IMR-90 (cell line): Measurements from ENCODE around the gene MIPEP. TPM values are rescaled to one million over a fixed set of nuclear protein-coding genes. Genes with fewer than 3 reads are reported as not detected.

Source experiments
- ATAC-seq: fragments of 200-7000 bp; cut with Tn5 transposase; 2 replicates; pipeline ENCODE4 v1.9.1; 2020; ENCODE audit warnings: low read depth, mild to moderate bottlenecking, moderate library complexity
- BruUV-seq: library from RNA; stranded (reverse); fragments of 400-500 nt; replicated peaks from 2 replicates; lab custom pipeline; 2021; lab: Mats Ljungman, UMichigan
- CTCF ChIA-PET: fragments of 300-600 bp; formaldehyde crosslinking; extraction: SDS; loops from one replicate; lab custom pipeline; 2021; ENCODE audit warnings: antibody characterized with exemption; lab: Yijun Ruan, JAX
- POLR2A ChIA-PET: fragments of 300-600 bp; sonication (Branson Sonifier 250); formaldehyde crosslinking; loops from one replicate; lab custom pipeline; 2022; ENCODE audit warnings: antibody characterized with exemption; ENCODE audit not compliant: unreplicated experiment; lab: Charles Lee
- DNase-seq: peaks from one replicate; pipeline ENCODE4 v3.0.0; 2013
- H2AFZ ChIP-seq: replicated peaks from 2 replicates; pipeline ENCODE3; 2013; ENCODE audit warnings: low read length, mild to moderate bottlenecking; ENCODE audit not compliant: poor library complexity
- H2AK5ac ChIP-seq: 2 replicates; pipeline ENCODE4 v1.6.1; 2013; ENCODE audit warnings: low read depth, low read length, inconsistent platforms
- H2AK9ac ChIP-seq: replicated peaks from 2 replicates; pipeline ENCODE3; 2013; ENCODE audit warnings: mild to moderate bottlenecking, low read depth, low read length, moderate library complexity; ENCODE audit not compliant: poor library complexity
- H2BK120ac ChIP-seq: 2 replicates; pipeline ENCODE4 v1.6.1; 2013; ENCODE audit warnings: low read depth, low read length, inconsistent platforms
- H2BK15ac ChIP-seq: 3 replicates; pipeline ENCODE4 v1.6.1; 2013; ENCODE audit warnings: low read depth, low read length, inconsistent platforms
- H2BK20ac ChIP-seq: 2 replicates; pipeline ENCODE4 v1.6.1; 2013; ENCODE audit warnings: low read depth, mild to moderate bottlenecking, inconsistent platforms, low read length, moderate library complexity
- H2BK5ac ChIP-seq: 2 replicates; pipeline ENCODE4 v1.6.1; 2013; ENCODE audit warnings: mild to moderate bottlenecking, low read depth, low read length, inconsistent platforms; ENCODE audit not compliant: poor library complexity, severe bottlenecking
- H3K14ac ChIP-seq: replicated peaks from 2 replicates; pipeline ENCODE4 v1.6.1; 2013; ENCODE audit warnings: low read depth, low read length, inconsistent platforms
- H3K18ac ChIP-seq: 2 replicates; pipeline ENCODE4 v1.6.1; 2013; ENCODE audit warnings: low read depth, low read length, control low read depth
- H3K23ac ChIP-seq: 2 replicates; pipeline ENCODE4 v1.6.1; 2013; ENCODE audit warnings: low read depth, low read length, inconsistent platforms
- H3K27ac ChIP-seq: 2 replicates; pipeline ENCODE4 v1.5.1; 2013; ENCODE audit warnings: mild to moderate bottlenecking, control low read depth, low read length; ENCODE audit not compliant: insufficient read depth
- H3K27me3 ChIP-seq: 2 replicates; pipeline ENCODE4 v1.6.1; 2013; ENCODE audit warnings: low read length; ENCODE audit not compliant: control insufficient read depth, insufficient read depth
- H3K36me3 ChIP-seq: 2 replicates; pipeline ENCODE4 v1.6.1; 2013; ENCODE audit warnings: low read length, mixed read lengths; ENCODE audit not compliant: control insufficient read depth, insufficient read depth
- H3K4ac ChIP-seq: 2 replicates; pipeline ENCODE4 v1.6.1; 2013; ENCODE audit warnings: low read depth, low read length, inconsistent platforms
- H3K4me1 ChIP-seq: 2 replicates; pipeline ENCODE4 v1.6.1; 2013; ENCODE audit warnings: low read length, mixed read lengths; ENCODE audit not compliant: control insufficient read depth, insufficient read depth
- H3K4me2 ChIP-seq: 2 replicates; pipeline ENCODE4 v1.6.1; 2013; ENCODE audit warnings: low read depth, mild to moderate bottlenecking, control low read depth, low read length, moderate library complexity
- H3K4me3 ChIP-seq: 2 replicates; pipeline ENCODE4 v1.5.1; 2013; ENCODE audit warnings: low read depth, mild to moderate bottlenecking, control low read depth, low read length, moderate library complexity; ENCODE audit not compliant: insufficient read depth
- H3K56ac ChIP-seq: 2 replicates; pipeline ENCODE4 v1.6.1; 2013; ENCODE audit warnings: low read length, inconsistent platforms; ENCODE audit not compliant: insufficient read depth; ENCODE audit errors: extremely low read depth
- H3K79me1 ChIP-seq, 2 experiments: 2 replicates each; pipeline ENCODE4 v1.6.1; 2013; ENCODE audit warnings: low read length in 2 of 2, inconsistent platforms in 1 of 2, low read depth in 1 of 2
- H3K9ac ChIP-seq: 2 replicates; pipeline ENCODE4 v1.6.1; 2013; ENCODE audit warnings: low read depth, low read length, control low read depth
- H3K9me1 ChIP-seq: 2 replicates; pipeline ENCODE4 v1.6.1; 2013; ENCODE audit warnings: low read length, inconsistent platforms; ENCODE audit not compliant: insufficient read depth
- H3K9me3 ChIP-seq: 2 replicates; pipeline ENCODE4 v1.6.1; 2013; ENCODE audit warnings: low read length; ENCODE audit not compliant: control insufficient read depth, insufficient read depth
- H4K20me1 ChIP-seq: 2 replicates; pipeline ENCODE4 v1.6.1; 2013; ENCODE audit warnings: low read length, inconsistent platforms; ENCODE audit not compliant: insufficient read depth
- H4K5ac ChIP-seq: 2 replicates; pipeline ENCODE4 v1.6.1; 2013; ENCODE audit warnings: mild to moderate bottlenecking, low read depth, low read length, control low read depth
- H4K8ac ChIP-seq, 2 experiments: 2 replicates each; pipeline ENCODE4 v1.6.1; 2013; ENCODE audit warnings: low read depth in 2 of 2, low read length in 2 of 2, control low read depth in 1 of 2, inconsistent platforms in 1 of 2
- H4K91ac ChIP-seq: 2 replicates; pipeline ENCODE4 v1.6.1; 2013; ENCODE audit warnings: low read depth, low read length, inconsistent platforms; ENCODE audit not compliant: insufficient read depth
- ELK1 ChIP-seq: fragments of 150-350 bp; IDR thresholded peaks from 2 replicates; pipeline ENCODE4 v1.6.1; 2016; ENCODE audit warnings: low read depth, mild to moderate bottlenecking, low read length, moderate library complexity, borderline replicate concordance
- FOS ChIP-seq: fragments of 150-350 bp; IDR thresholded peaks from 2 replicates; pipeline ENCODE4 v1.6.1; 2016; ENCODE audit warnings: low read depth, low read length
- RAD21 ChIP-seq: IDR thresholded peaks from 2 replicates; pipeline ENCODE4 v1.6.1; 2012; ENCODE audit warnings: low read length, improper control_type of control experiment
- RFX5 ChIP-seq: IDR thresholded peaks from 2 replicates; pipeline ENCODE4 v1.8.0; 2012; ENCODE audit warnings: low read depth, mild to moderate bottlenecking, low read length, moderate library complexity
- SMC3 ChIP-seq: fragments of 150-350 bp; IDR thresholded peaks from 2 replicates; pipeline ENCODE4 v1.6.1; 2016; ENCODE audit warnings: low read depth, mild to moderate bottlenecking, antibody characterized with exemption, low read length, moderate library complexity
- WGBS, 2 experiments: methylation state at CpG; one replicate each; pipeline versions ENCODE4 v1.1.5 to v1.1.7; 2013; ENCODE audit warnings: missing lambda C conversion rate in 2 of 2; ENCODE audit not compliant: insufficient read length in 1 of 2; ENCODE audit errors: extremely low coverage in 2 of 2; 5-methylcytosine and 5-hydroxymethylcytosine counted together
- dilution Hi-C: fragments of 300-500 bp; cut with HindIII; formaldehyde crosslinking; loops from one replicate; pipeline ENCODE4 v1.14.3; 2018; ENCODE audit warnings: low sequenced_read_pairs; ENCODE audit not compliant: unreplicated experiment
- in situ Hi-C: fragments of 300-500 bp; cut with MboI; formaldehyde crosslinking; loops from 3 replicates; pipeline ENCODE4 v1.14.3; 2019; ENCODE audit warnings: low sequenced_read_pairs, inconsistent platforms, mixed read lengths
- intact Hi-C: fragments of 100-400 bp; cut with micrococcal nuclease; formaldehyde crosslinking; loops from 2 replicates; pipeline ENCODE4 v1.10.0; 2022
- polyA plus RNA-seq, 3 experiments: library from polyadenylated mRNA; depleted of rRNA; stranded (reverse); fragments of >200 nt; gene quantifications; 2 replicates each; pipeline ENCODE4 v1.2.3, GENCODE V29; 2012; ENCODE audit warnings: low replicate concordance in 1 of 3
- total RNA-seq: library from RNA; depleted of rRNA; stranded (reverse); fragments of >200 nt; gene quantifications from 2 replicates; pipeline ENCODE4 v1.2.3, GENCODE V29; 2012
- TF ChIP-seq, protein P1 (sequence below): conservative IDR thresholded peaks from 2 replicates; pipeline ENCODE4 v1.5.1; 2012; ENCODE audit warnings: mild to moderate bottlenecking, low read depth, low read length, improper control_type of control experiment

Gene MIPEP
- total and polyA plus RNA-seq, 2 of the 4 experiments (the other 2 are of a cell fraction) = 15.0 to 21.5 TPM

GRCh38 chr13:23787464-23787863, 101.7 kb downstream of the MIPEP start:
- POLR2A ChIA-PET = no interaction called here
- Histone ChIP-seq H3K4me1 (peaks cover 21% of the 10 kb centered on the region), H2BK120ac (peak overlapping the region; percentile 68), H2AK9ac (no peak overlapping the region), H3K36me3 (peaks cover 6% of the 10 kb centered on the region; the same call in 1 of the 2 replicates), H3K27ac (no peak overlapping the region), H4K20me1 (no peaks in the 10 kb centered on the region), H3K56ac (no peak overlapping the region), H3K9me1 (0 out of 2 replicates have a peak, but pooled peaks cover 3% of the 10 kb centered on the region), H3K79me1 (0 out of 4 replicates have a peak, but pooled peaks cover 0 to 3% of the 10 kb centered on the region in 2 experiments), H3K27me3 (no peaks in the 10 kb centered on the region), H3K4me3 (no peak overlapping the region), H4K8ac (peak overlapping the region in 1 of 2 experiments; percentile 63; a peak in 1 of 4 replicates), H3K9me3 (no peaks in the 10 kb centered on the region), H3K9ac (no peak overlapping the region), H4K91ac (0 out of 2 replicates have a peak overlapping the region, but pooled peaks have one; percentile 17), H3K4ac (peak overlapping the region; percentile 67; the same call in 1 of the 2 replicates), H2BK20ac (peak overlapping the region; percentile 84; the same call in 1 of the 2 replicates), H2BK5ac (no peak overlapping the region), H4K5ac (peak overlapping the region; percentile 70), H3K18ac (peak overlapping the region; percentile 76), H3K14ac (0 out of 2 replicates have a peak overlapping the region, but pooled peaks have one; percentile 33), H2AK5ac (peak overlapping the region; percentile 62), H3K23ac (no peak overlapping the region), H2BK15ac (peak overlapping the region; percentile 14; the same call in 1 of the 3 replicates), H2AFZ (no peak overlapping the region), H3K4me2 (no peak overlapping the region)
- DNase-seq = no peak
- ATAC-seq = no peak
- TF ChIP-seq, protein P1, sequence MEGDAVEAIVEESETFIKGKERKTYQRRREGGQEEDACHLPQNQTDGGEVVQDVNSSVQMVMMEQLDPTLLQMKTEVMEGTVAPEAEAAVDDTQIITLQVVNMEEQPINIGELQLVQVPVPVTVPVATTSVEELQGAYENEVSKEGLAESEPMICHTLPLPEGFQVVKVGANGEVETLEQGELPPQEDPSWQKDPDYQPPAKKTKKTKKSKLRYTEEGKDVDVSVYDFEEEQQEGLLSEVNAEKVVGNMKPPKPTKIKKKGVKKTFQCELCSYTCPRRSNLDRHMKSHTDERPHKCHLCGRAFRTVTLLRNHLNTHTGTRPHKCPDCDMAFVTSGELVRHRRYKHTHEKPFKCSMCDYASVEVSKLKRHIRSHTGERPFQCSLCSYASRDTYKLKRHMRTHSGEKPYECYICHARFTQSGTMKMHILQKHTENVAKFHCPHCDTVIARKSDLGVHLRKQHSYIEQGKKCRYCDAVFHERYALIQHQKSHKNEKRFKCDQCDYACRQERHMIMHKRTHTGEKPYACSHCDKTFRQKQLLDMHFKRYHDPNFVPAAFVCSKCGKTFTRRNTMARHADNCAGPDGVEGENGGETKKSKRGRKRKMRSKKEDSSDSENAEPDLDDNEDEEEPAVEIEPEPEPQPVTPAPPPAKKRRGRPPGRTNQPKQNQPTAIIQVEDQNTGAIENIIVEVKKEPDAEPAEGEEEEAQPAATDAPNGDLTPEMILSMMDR = no peak
- no peak for TF ChIP-seq ELK1
- TF ChIP-seq FOS = no peak
- TF ChIP-seq SMC3 = no peak
- no peak for TF ChIP-seq RAD21
- TF ChIP-seq RFX5 = no peak
- CTCF ChIA-PET = no interaction called here
- no CpG with 5 or more reads among the region's 4 CpGs for WGBS, 2 experiments
- in situ Hi-C loops = no loop called here
- BruUV-seq = no TSS peak
- dilution Hi-C loops = no loop called here
- intact Hi-C loops = no loop called here
